Smooth muscle cell (in vitro differentiated cells): Measurements from ENCODE around the gene DIP2C. TPM values are rescaled to one million over a fixed set of nuclear protein-coding genes. Genes with fewer than 3 reads are reported as not detected.

Experiments
- DNase-seq: peaks from one replicate; lab custom pipeline; 2025; ENCODE audit not compliant: unreplicated experiment; lab: John Stamatoyannopoulos, UW
- H2AFZ ChIP-seq: fragments of 200-600 bp; sonication (generic); 2 replicates; pipeline ENCODE4 v1.6.0; 2016; ENCODE audit warnings: antibody characterized with exemption, low read depth, mild to moderate bottlenecking
- H3F3A ChIP-seq: fragments of 200-600 bp; sonication (generic); 2 replicates; pipeline ENCODE4 v1.6.0; 2017; ENCODE audit warnings: antibody characterized with exemption, low read depth
- H3K27ac ChIP-seq: fragments of 200-600 bp; sonication (generic); 2 replicates; pipeline ENCODE4 v1.5.1; 2016; ENCODE audit warnings: low read depth, mild to moderate bottlenecking
- H3K27me3 ChIP-seq: fragments of 200-600 bp; sonication (generic); 2 replicates; pipeline ENCODE4 v1.6.1; 2016; ENCODE audit warnings: low read depth, mild to moderate bottlenecking
- H3K36me3 ChIP-seq: fragments of 200-600 bp; sonication (generic); 2 replicates; pipeline ENCODE4 v1.5.1; 2016; ENCODE audit warnings: low read depth
- H3K4me1 ChIP-seq: fragments of 200-600 bp; sonication (generic); 2 replicates; pipeline ENCODE4 v1.5.1; 2016; ENCODE audit warnings: low read depth
- H3K4me2 ChIP-seq: fragments of 200-600 bp; sonication (generic); 2 replicates; pipeline ENCODE4 v1.6.0; 2016; ENCODE audit warnings: mild to moderate bottlenecking
- H3K4me3 ChIP-seq: fragments of 200-600 bp; sonication (generic); 2 replicates; pipeline ENCODE4 v1.5.1; 2016; ENCODE audit warnings: mild to moderate bottlenecking
- H3K79me2 ChIP-seq: fragments of 200-600 bp; sonication (generic); 2 replicates; pipeline ENCODE4 v1.6.0; 2016; ENCODE audit warnings: low read depth, mild to moderate bottlenecking
- H3K9ac ChIP-seq: fragments of 200-600 bp; sonication (generic); 2 replicates; pipeline ENCODE4 v1.6.0; 2016; ENCODE audit warnings: low read depth
- H3K9me3 ChIP-seq: fragments of 200-600 bp; sonication (generic); replicated peaks from 2 replicates; pipeline ENCODE4 v1.5.1; 2016; ENCODE audit warnings: low read depth
- H4K20me1 ChIP-seq: fragments of 200-600 bp; sonication (generic); 2 replicates; pipeline ENCODE4 v1.6.0; 2016; ENCODE audit warnings: low read depth
- CTCF ChIP-seq: fragments of 200-600 bp; sonication (generic); IDR thresholded peaks from 2 replicates; pipeline ENCODE4 v1.5.1; 2017; ENCODE audit warnings: borderline replicate concordance, mild to moderate bottlenecking, antibody characterized with exemption; ENCODE audit not compliant: insufficient read depth, poor library complexity, severe bottlenecking
- WGBS: methylation state at CpG from one replicate; pipeline ENCODE4 v1.1.7; 2016; ENCODE audit warnings: low lambda C conversion rate; 5-methylcytosine and 5-hydroxymethylcytosine counted together
- polyA plus RNA-seq: library from polyadenylated mRNA; unstranded; fragments of >200 nt; fragmentation: Nextera tagmentation; extraction: Ambion mirVana; gene quantifications from 2 replicates; pipeline ENCODE4 v1.2.1, GENCODE V29; 2016
- total RNA-seq: library from RNA; depleted of rRNA; stranded (reverse); fragments of >200 nt; gene quantifications from 2 replicates; pipeline ENCODE4 v1.2.3, GENCODE V29; 2014

Gene DIP2C
- total and polyA plus RNA-seq, 2 experiments from 2014 or later: 14.9 to 15.3 TPM

- Histone ChIP-seq H3K4me1 (peaks cover 6% of the 10 kb centered on the region), H3K4me2 (no peak overlapping the region), H3K4me3 (no peak overlapping the region), H3K79me2 (no peaks in the 10 kb centered on the region), H3F3A (peaks cover 13% of the 10 kb centered on the region), H3K27me3 (no peaks in the 10 kb centered on the region), H3K36me3 (peaks cover 11% of the 10 kb centered on the region), H2AFZ (no peak overlapping the region), H4K20me1 (no peaks in the 10 kb centered on the region), H3K9me3 (no peaks in the 10 kb centered on the region), H3K27ac (no peak overlapping the region), H3K9ac (no peak overlapping the region)
- 98% methylated on average over 14 of the region's 16 CpGs for WGBS
- DNase-seq: no peak
- TF ChIP-seq CTCF: no peak
These were observed 310.4 kb downstream of the DIP2C start for GRCh38 chr10:378930-379704.

GRCh38 chr10:378230-378929 is 311.1 kb downstream of the DIP2C start:
- no peaks in the 10 kb centered on the region for H3K79me2 ChIP-seq
- no peaks in the 10 kb centered on the region for H3K9me3 ChIP-seq
- no peak for DNase-seq
- no peaks in the 10 kb centered on the region for H3K27me3 ChIP-seq
- H4K20me1 ChIP-seq: no peaks in the 10 kb centered on the region
- no peak overlapping the region for H2AFZ ChIP-seq
- H3F3A ChIP-seq: peaks cover 16% of the 10 kb centered on the region
- H3K36me3 ChIP-seq: peaks cover 4% of the 10 kb centered on the region
- no peak overlapping the region for H3K4me2 ChIP-seq
- H3K27ac ChIP-seq: no peak overlapping the region
- peaks cover 12% of the 10 kb centered on the region for H3K4me1 ChIP-seq
- no peak for TF ChIP-seq CTCF
- H3K9ac ChIP-seq: no peak overlapping the region
- WGBS: 98% methylated on average over 14 of the region's 14 CpGs
- no peak overlapping the region for H3K4me3 ChIP-seq

GRCh38 chr10:377228-377627 is 312.2 kb downstream of the DIP2C start:
- no peaks in the 10 kb centered on the region for H3K9me3 ChIP-seq
- peaks cover 3% of the 10 kb centered on the region for H3K36me3 ChIP-seq
- H3K27me3 ChIP-seq: no peaks in the 10 kb centered on the region
- no peak overlapping the region for H2AFZ ChIP-seq
- WGBS: 90% methylated on average over 10 of the region's 10 CpGs
- H4K20me1 ChIP-seq: no peaks in the 10 kb centered on the region
- H3K4me2 ChIP-seq: no peak overlapping the region
- peaks cover 22% of the 10 kb centered on the region for H3K4me1 ChIP-seq
- H3K79me2 ChIP-seq: no peaks in the 10 kb centered on the region
- H3F3A ChIP-seq: peaks cover 23% of the 10 kb centered on the region
- H3K4me3 ChIP-seq: no peak overlapping the region
- no peak overlapping the region for H3K27ac ChIP-seq
- no peak for TF ChIP-seq CTCF
- DNase-seq: no peak
- no peak overlapping the region for H3K9ac ChIP-seq
